Neutrophil (primary cell): ENCODE measurements around the gene CISD3.

Experiments
- H3K27ac ChIP-seq: fragments of 200-600 bp; sonication (generic); 2 replicates; pipeline ENCODE4 v1.5.1; 2016; ENCODE audit warnings: mild to moderate bottlenecking, moderate library complexity
- H3K27me3 ChIP-seq: fragments of 200-600 bp; sonication (generic); 2 replicates; pipeline ENCODE4 v1.6.0; 2016; ENCODE audit warnings: mild to moderate bottlenecking
- H3K36me3 ChIP-seq: fragments of 200-600 bp; sonication (generic); 2 replicates; pipeline ENCODE4 v1.5.1; 2017
- H3K4me1 ChIP-seq, 2 experiments: fragments of 200-600 bp in 1 of 2; sonication (generic) in 1 of 2; 1 replicate in 1 of 2; 2 replicates in 1 of 2; pipeline versions ENCODE4 v1.5.1 to v1.6.1; 2013 to 2016; ENCODE audit warnings: low read depth in 1 of 2, low read length in 1 of 2, mild to moderate bottlenecking in 1 of 2, moderate library complexity in 1 of 2; ENCODE audit not compliant: control insufficient read depth in 1 of 2, insufficient read depth in 1 of 2
- H3K4me3 ChIP-seq, 2 experiments: fragments of 200-600 bp in 1 of 2; sonication (generic) in 1 of 2; 1 replicate in 1 of 2; 2 replicates in 1 of 2; pipeline ENCODE4 v1.5.1; 2013 to 2016; ENCODE audit warnings: low read depth in 1 of 2, low read length in 1 of 2, mild to moderate bottlenecking in 1 of 2, moderate library complexity in 1 of 2
- H3K9me3 ChIP-seq: fragments of 200-600 bp; sonication (generic); 2 replicates; pipeline ENCODE4 v1.5.1; 2016
- CTCF ChIP-seq: fragments of 200-600 bp; sonication (generic); IDR thresholded peaks from 2 replicates; pipeline ENCODE4 v1.5.1; 2016; ENCODE audit warnings: antibody characterized with exemption

Gene CISD3

DNA sequence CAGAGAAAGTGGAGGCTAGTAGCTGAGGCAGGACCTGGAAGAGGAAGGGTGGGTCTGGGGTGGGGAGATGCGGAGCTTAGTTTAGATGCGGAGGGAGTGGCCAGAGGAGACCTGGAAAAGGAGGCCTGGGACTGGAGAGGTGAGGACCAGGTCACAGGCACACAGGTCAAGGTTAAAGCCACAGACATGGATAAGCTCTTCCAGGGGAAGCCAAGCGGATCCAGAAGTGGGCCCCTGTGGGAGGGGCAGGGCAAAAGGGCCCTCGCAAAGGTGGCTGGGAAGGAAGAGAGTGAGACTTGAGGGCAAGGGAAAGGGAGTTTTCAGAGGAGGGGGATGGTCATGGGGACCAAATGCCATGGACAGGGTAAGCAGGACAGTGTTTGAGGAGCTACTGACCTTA is 39.0 kb upstream of the CISD3 start:
- H3K4me1 ChIP-seq: no peaks in the 10 kb centered on the region
- TF ChIP-seq CTCF: no peak
- no peak overlapping the region for H3K4me3 ChIP-seq
- H3K27ac ChIP-seq: no peak overlapping the region
- H3K27me3 ChIP-seq: peaks cover 13% of the 10 kb centered on the region
- H3K9me3 ChIP-seq: no peaks in the 10 kb centered on the region
- H3K36me3 ChIP-seq: no peaks in the 10 kb centered on the region

GRCh38 chr17:38693700-38694329 is 36.3 kb upstream of the CISD3 start:
- TF ChIP-seq CTCF: no peak
- H3K27ac ChIP-seq: no peak overlapping the region
- no peaks in the 10 kb centered on the region for H3K36me3 ChIP-seq
- no peaks in the 10 kb centered on the region for H3K9me3 ChIP-seq
- H3K4me1 ChIP-seq: no peaks in the 10 kb centered on the region
- H3K4me3 ChIP-seq: no peak overlapping the region
- H3K27me3 ChIP-seq: peaks cover 18% of the 10 kb centered on the region

DNA sequence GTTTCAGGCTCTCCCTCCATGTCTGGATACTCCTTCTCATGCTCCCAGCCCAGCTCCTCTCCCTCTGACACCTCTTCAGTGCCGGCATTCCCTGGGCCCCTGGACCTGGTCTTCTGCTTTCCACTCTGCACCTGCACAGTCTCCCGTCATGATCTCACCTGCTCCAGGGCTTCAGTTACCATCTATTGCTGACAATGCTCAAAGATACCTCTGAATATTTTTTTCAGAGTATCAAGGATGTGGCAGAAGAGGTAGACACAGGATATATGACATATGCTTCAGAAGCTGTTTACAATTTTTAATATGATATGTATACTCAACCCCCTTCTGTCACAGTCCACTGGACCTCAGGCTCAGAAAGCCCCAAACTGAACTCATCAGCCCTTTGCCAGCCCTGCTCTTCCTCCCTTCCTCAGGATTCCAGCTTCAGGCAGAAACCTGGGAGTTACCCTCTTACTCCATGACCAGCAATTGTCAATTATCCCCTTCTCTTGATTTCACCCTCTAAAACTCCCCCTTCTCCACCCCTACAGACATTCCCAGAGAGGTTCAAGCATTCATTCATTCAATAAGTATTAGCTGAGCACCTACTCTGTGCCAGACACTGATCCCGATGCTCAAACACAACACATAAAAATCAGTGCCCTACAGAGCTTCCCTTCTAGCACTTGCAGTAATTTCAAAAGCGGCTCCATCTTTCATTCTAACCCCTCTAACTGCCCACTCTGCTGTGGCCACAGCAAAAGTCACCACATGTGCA is 32.9 kb upstream of the CISD3 start:
- H3K36me3 ChIP-seq: no peaks in the 10 kb centered on the region
- no peak overlapping the region for H3K4me3 ChIP-seq
- TF ChIP-seq CTCF: no peak
- no peak overlapping the region for H3K27ac ChIP-seq
- no peaks in the 10 kb centered on the region for H3K9me3 ChIP-seq
- H3K27me3 ChIP-seq: peaks cover 28% of the 10 kb centered on the region
- peaks cover 18 to 19% of the 10 kb centered on the region in 2 experiments for H3K4me1 ChIP-seq

DNA sequence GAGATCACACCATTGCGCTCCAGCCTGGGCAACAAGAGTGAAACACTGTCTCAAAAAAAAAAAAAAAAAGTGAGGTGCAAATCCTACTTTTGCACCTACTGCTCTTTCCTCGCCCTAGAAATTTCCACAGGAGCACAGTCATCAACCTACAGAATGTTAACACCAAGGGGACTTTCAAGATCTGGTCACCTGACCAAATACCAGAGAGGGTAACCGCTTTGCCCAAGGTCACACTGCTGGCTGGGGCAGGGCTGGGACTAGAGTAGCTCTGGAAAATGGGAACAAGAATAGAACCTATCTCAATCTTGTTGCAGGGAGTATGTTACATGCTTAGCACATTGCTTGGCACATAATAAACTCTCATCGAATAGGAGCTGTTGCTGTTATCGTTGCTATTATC is 31.4 kb upstream of the CISD3 start:
- H3K4me3 ChIP-seq: no peak overlapping the region
- H3K4me1 ChIP-seq: peaks cover 33 to 34% of the 10 kb centered on the region in 2 experiments

GRCh38 chr17:38701504-38702165 is 28.5 kb upstream of the CISD3 start:
- TF ChIP-seq CTCF: no peak
- H3K27ac ChIP-seq: peak overlapping the region; percentile 93
- H3K4me3 ChIP-seq: peak overlapping the region; percentile 86 to 93
- no peaks in the 10 kb centered on the region for H3K9me3 ChIP-seq
- H3K36me3 ChIP-seq: no peaks in the 10 kb centered on the region
- peaks cover 51 to 54% of the 10 kb centered on the region in 2 experiments for H3K4me1 ChIP-seq
- peaks cover 39% of the 10 kb centered on the region for H3K27me3 ChIP-seq

More for the DNA sequence above, 31.4 kb upstream of the CISD3 start:
- no peak for TF ChIP-seq CTCF
- H3K27me3 ChIP-seq: peaks cover 28% of the 10 kb centered on the region
- no peaks in the 10 kb centered on the region for H3K36me3 ChIP-seq
- H3K9me3 ChIP-seq: no peaks in the 10 kb centered on the region
- H3K27ac ChIP-seq: no peak overlapping the region
